ENCODE data around the gene TUBD1. TPM values are rescaled to one million over a fixed set of nuclear protein-coding genes. Genes with fewer than 3 reads are reported as not detected.
"Not testable (repeated sequence)": the region's sequence is repeated elsewhere in the genome, so short reads cannot be mapped to it uniquely, and the experiment has no call there.

The TUBD1 gene
- total and polyA plus RNA-seq, 4 donors, result 2.1 to 12.7 (median 6.0) TPM

DNA sequence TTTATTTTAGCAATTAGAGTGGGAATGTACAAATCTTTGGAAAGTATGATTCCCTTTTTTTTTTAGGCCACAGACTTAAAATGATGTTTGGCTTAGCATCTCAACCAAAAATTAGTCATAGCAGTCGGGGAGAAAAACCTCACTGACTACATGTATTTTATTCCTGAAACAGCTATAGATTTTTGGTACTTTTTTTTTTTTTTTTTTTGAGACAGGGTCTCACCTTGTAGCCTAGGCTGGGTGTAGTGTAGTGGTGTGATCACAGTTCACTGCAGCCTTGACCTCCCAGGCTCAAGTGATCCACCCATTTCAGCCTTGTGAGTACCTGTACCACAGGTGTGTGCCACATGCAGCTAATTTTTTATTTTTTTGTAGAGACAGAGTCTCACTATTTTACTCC, 48.4 kb upstream of the TUBD1 start:
- H3K27me3 ChIP-seq (ENCODE audit: control insufficient read depth in 4 of 4, insufficient read depth in 4 of 4, low read length in 3 of 4), result no peaks in the 10 kb centered on the region
- no peak for DNase-seq (ENCODE audit: low spot score)
- H3K4me3 ChIP-seq (ENCODE audit: low read depth in 1 of 3, low read length in 3 of 3), result no peak overlapping the region
- no peak overlapping the region for H3K27ac ChIP-seq (ENCODE audit: low read depth in 1 of 2, low read length in 2 of 2)
- TF ChIP-seq, protein P1, sequence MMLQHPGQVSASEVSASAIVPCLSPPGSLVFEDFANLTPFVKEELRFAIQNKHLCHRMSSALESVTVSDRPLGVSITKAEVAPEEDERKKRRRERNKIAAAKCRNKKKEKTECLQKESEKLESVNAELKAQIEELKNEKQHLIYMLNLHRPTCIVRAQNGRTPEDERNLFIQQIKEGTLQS (IDR thresholded peaks at IDR 0.05), result no peak
- no peak for TF ChIP-seq NR2F2 (IDR thresholded peaks at IDR 0.05)
- TF ChIP-seq, protein P2, sequence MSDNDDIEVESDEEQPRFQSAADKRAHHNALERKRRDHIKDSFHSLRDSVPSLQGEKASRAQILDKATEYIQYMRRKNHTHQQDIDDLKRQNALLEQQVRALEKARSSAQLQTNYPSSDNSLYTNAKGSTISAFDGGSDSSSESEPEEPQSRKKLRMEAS (IDR thresholded peaks at IDR 0.05), result no peak
- TF ChIP-seq RAD21 (IDR thresholded peaks at IDR 0.05), result no peak
- TF ChIP-seq RXRA (IDR thresholded peaks at IDR 0.05), result no peak
- no peak for TF ChIP-seq GABPA (IDR thresholded peaks at IDR 0.05 in 1 of 2, conservative IDR thresholded peaks at IDR 0.05 in 1 of 2)
- TF ChIP-seq, protein P3, sequence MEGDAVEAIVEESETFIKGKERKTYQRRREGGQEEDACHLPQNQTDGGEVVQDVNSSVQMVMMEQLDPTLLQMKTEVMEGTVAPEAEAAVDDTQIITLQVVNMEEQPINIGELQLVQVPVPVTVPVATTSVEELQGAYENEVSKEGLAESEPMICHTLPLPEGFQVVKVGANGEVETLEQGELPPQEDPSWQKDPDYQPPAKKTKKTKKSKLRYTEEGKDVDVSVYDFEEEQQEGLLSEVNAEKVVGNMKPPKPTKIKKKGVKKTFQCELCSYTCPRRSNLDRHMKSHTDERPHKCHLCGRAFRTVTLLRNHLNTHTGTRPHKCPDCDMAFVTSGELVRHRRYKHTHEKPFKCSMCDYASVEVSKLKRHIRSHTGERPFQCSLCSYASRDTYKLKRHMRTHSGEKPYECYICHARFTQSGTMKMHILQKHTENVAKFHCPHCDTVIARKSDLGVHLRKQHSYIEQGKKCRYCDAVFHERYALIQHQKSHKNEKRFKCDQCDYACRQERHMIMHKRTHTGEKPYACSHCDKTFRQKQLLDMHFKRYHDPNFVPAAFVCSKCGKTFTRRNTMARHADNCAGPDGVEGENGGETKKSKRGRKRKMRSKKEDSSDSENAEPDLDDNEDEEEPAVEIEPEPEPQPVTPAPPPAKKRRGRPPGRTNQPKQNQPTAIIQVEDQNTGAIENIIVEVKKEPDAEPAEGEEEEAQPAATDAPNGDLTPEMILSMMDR (IDR thresholded peaks at IDR 0.05; ENCODE audit: low read depth, low read length, missing input control), result no peak
- TF ChIP-seq SP1 (IDR thresholded peaks at IDR 0.05), result no peak
- no peak for TF ChIP-seq JUND (IDR thresholded peaks at IDR 0.05)
- no peak for TF ChIP-seq TAF1 (conservative IDR thresholded peaks at IDR 0.05)
- no peak for TF ChIP-seq EGR1 (IDR thresholded peaks at IDR 0.05; ENCODE audit: low read depth in 2 of 2)
- no peak overlapping the region for H3K9ac ChIP-seq (ENCODE audit: low read depth in 1 of 2, low read length in 2 of 2)
- H3K9me3 ChIP-seq (ENCODE audit: control insufficient read depth in 4 of 4, low read length in 3 of 4), result no peaks in the 10 kb centered on the region
- 95% methylated on average over 1 of the region's 1 CpG for WGBS
- H3K4me1 ChIP-seq (ENCODE audit: control insufficient read depth in 4 of 4, insufficient read depth in 4 of 4, low read length in 3 of 4), result no peaks in the 10 kb centered on the region
- peaks cover 8 to 38% (median 31%) of the 10 kb centered on the region in 4 donors for H3K36me3 ChIP-seq (ENCODE audit: control insufficient read depth in 4 of 4, insufficient read depth in 3 of 4, low read depth in 1 of 4, low read length in 3 of 4)

DNA sequence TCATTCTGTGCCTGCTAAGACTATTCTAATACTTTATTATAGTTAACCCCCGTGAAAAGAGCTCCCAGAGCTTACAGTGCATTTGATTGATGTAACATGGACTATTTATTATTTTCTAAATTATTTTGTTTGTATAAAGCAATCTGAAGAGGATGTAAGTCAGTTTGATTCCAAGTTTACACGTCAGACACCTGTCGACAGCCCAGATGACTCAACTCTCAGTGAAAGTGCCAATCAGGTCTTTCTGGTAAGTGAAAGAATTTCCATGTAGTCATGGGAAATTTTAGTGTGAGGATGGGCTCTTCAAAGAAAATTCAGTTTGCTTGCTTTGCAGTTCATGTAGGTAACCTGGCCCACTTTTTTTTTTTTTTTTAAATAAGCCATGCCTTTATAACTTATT, 48.0 kb upstream of the TUBD1 start:
- H3K4me1 ChIP-seq (ENCODE audit: control insufficient read depth in 4 of 4, insufficient read depth in 4 of 4, low read length in 3 of 4); H3K27me3 ChIP-seq (ENCODE audit: control insufficient read depth in 4 of 4, insufficient read depth in 4 of 4, low read length in 3 of 4); H3K9ac ChIP-seq (ENCODE audit: low read depth in 1 of 2, low read length in 2 of 2); H3K9me3 ChIP-seq (ENCODE audit: control insufficient read depth in 4 of 4, low read length in 3 of 4); DNase-seq (ENCODE audit: low spot score); H3K27ac ChIP-seq (ENCODE audit: low read depth in 1 of 2, low read length in 2 of 2); H3K4me3 ChIP-seq (ENCODE audit: low read depth in 1 of 3, low read length in 3 of 3): not testable (repeated sequence)
- WGBS, result 89% methylated on average over 3 of the region's 3 CpGs
- H3K36me3 ChIP-seq (ENCODE audit: control insufficient read depth in 4 of 4, insufficient read depth in 3 of 4, low read depth in 1 of 4, low read length in 3 of 4), result peaks cover 11 to 38% (median 31%) of the 10 kb centered on the region in 4 donors

DNA sequence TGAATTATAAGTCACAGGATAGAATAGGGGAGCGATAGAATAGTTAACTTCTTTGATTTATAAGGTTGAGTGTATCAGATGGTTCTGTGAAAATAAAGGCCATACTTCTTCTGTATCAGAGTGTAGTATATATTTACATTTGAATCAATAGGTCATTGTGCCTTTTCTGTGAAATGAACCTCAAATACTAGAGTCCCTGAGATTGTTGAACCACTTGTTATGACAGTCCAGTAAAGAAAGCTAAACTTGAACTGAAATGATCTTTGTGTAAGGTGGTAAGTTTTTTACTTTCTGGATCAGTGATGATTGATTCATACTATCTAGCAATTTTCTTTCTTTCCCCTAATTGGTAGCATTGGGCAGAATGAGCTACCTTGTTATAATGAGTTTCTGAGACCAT, 40.6 kb upstream of the TUBD1 start:
- not testable (repeated sequence) for H3K4me3 ChIP-seq (ENCODE audit: low read depth in 1 of 3, low read length in 3 of 3); H3K27ac ChIP-seq (ENCODE audit: low read depth in 1 of 2, low read length in 2 of 2); H3K4me1 ChIP-seq (ENCODE audit: control insufficient read depth in 4 of 4, insufficient read depth in 4 of 4, low read length in 3 of 4); H3K9me3 ChIP-seq (ENCODE audit: control insufficient read depth in 4 of 4, low read length in 3 of 4); H3K9ac ChIP-seq (ENCODE audit: low read depth in 1 of 2, low read length in 2 of 2); H3K27me3 ChIP-seq (ENCODE audit: control insufficient read depth in 4 of 4, insufficient read depth in 4 of 4, low read length in 3 of 4); DNase-seq (ENCODE audit: low spot score)
- 99% methylated on average over 1 of the region's 1 CpG for WGBS
- H3K36me3 ChIP-seq (ENCODE audit: control insufficient read depth in 4 of 4, insufficient read depth in 3 of 4, low read depth in 1 of 4, low read length in 3 of 4), result peaks cover 6 to 66% (median 50%) of the 10 kb centered on the region in 4 donors

DNA sequence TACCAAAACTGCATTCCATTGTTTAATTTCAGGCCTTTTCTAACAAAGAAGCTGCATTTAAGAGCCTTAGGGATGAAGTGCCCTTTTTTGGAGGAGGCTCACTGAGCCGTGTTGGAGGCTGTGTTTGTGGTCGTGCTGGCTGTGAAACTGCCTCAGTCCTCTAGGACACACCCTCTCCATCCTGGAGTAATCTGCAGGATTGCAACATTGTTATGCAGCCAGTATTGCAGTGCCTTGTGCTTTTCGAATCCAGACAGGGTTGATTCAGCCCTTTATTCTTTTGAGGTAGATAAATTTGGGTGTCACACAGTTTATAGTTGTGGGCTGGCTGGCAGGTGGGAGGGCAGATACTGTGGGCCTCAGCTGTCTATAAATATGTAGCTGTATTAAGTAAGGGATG, 38.0 kb upstream of the TUBD1 start:
- not testable (repeated sequence) for H3K9me3 ChIP-seq (ENCODE audit: control insufficient read depth in 4 of 4, low read length in 3 of 4); H3K27ac ChIP-seq (ENCODE audit: low read depth in 1 of 2, low read length in 2 of 2); H3K9ac ChIP-seq (ENCODE audit: low read depth in 1 of 2, low read length in 2 of 2); H3K4me1 ChIP-seq (ENCODE audit: control insufficient read depth in 4 of 4, insufficient read depth in 4 of 4, low read length in 3 of 4); H3K27me3 ChIP-seq (ENCODE audit: control insufficient read depth in 4 of 4, insufficient read depth in 4 of 4, low read length in 3 of 4); H3K4me3 ChIP-seq (ENCODE audit: low read depth in 1 of 3, low read length in 3 of 3); DNase-seq (ENCODE audit: low spot score)
- H3K36me3 ChIP-seq (ENCODE audit: control insufficient read depth in 4 of 4, insufficient read depth in 3 of 4, low read depth in 1 of 4, low read length in 3 of 4), result peaks cover 2 to 62% (median 42%) of the 10 kb centered on the region in 4 donors
- 57% methylated on average over 3 of the region's 3 CpGs for WGBS

DNA sequence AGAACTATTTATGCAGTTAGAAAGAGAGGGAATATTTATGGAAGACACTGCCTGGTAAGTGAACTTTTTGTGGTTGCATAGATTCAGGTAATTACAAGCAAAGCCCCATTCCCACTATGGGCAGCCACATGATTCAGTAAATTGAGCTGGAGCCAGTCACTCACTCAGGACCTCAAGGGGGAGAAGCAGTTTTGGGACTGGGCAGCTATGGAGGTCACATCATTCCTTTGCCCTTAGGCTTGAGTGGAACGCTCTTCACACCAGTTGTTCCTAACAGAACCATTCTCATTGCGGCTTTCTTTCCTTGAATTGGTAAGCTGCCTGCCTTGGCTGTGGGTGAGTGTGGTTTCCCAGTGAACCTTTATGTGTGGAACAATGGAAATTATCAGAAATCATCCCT, 37.4 kb upstream of the TUBD1 start:
- not testable (repeated sequence) for H3K9ac ChIP-seq (ENCODE audit: low read depth in 1 of 2, low read length in 2 of 2); H3K4me1 ChIP-seq (ENCODE audit: control insufficient read depth in 4 of 4, insufficient read depth in 4 of 4, low read length in 3 of 4); H3K9me3 ChIP-seq (ENCODE audit: control insufficient read depth in 4 of 4, low read length in 3 of 4); H3K4me3 ChIP-seq (ENCODE audit: low read depth in 1 of 3, low read length in 3 of 3); DNase-seq (ENCODE audit: low spot score); H3K27ac ChIP-seq (ENCODE audit: low read depth in 1 of 2, low read length in 2 of 2); H3K27me3 ChIP-seq (ENCODE audit: control insufficient read depth in 4 of 4, insufficient read depth in 4 of 4, low read length in 3 of 4)
- H3K36me3 ChIP-seq (ENCODE audit: control insufficient read depth in 4 of 4, insufficient read depth in 3 of 4, low read depth in 1 of 4, low read length in 3 of 4), result peaks cover 2 to 58% (median 40%) of the 10 kb centered on the region in 4 donors
- WGBS, result 97% methylated on average over 2 of the region's 2 CpGs

DNA sequence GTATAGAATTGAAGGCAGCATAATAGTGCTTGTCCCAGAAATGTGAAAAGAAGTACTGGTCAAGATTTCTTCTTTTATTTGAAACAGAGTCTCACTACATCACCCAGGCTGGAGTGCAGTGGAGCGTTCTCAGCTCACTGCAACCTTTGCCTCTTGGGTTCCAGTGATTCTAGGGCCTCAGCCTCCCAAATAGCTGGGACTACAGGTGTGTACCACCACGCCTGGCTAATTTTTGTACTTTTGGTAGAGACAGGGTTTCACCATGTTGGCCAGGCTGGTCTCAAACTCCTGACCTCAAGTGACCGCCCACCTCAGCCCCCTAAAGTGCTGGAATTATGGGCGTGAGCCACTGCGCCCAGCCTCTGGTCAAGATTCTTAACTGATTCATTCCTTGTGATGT, 27.9 kb upstream of the TUBD1 start:
- DNase-seq (ENCODE audit: low spot score); H3K9me3 ChIP-seq (ENCODE audit: control insufficient read depth in 4 of 4, low read length in 3 of 4); H3K4me1 ChIP-seq (ENCODE audit: control insufficient read depth in 4 of 4, insufficient read depth in 4 of 4, low read length in 3 of 4); H3K27ac ChIP-seq (ENCODE audit: low read depth in 1 of 2, low read length in 2 of 2); H3K9ac ChIP-seq (ENCODE audit: low read depth in 1 of 2, low read length in 2 of 2); H3K27me3 ChIP-seq (ENCODE audit: control insufficient read depth in 4 of 4, insufficient read depth in 4 of 4, low read length in 3 of 4); H3K4me3 ChIP-seq (ENCODE audit: low read depth in 1 of 3, low read length in 3 of 3): not testable (repeated sequence)
- H3K36me3 ChIP-seq (ENCODE audit: control insufficient read depth in 4 of 4, insufficient read depth in 3 of 4, low read depth in 1 of 4, low read length in 3 of 4), result peaks cover 7 to 35% (median 31%) of the 10 kb centered on the region in 4 donors
- 97% methylated on average over 5 of the region's 5 CpGs for WGBS

All from liver (tissue), 9 donors.